ENCODE measurements around the gene ENTPD1.
"Not testable (repeated sequence)": the region's sequence is repeated elsewhere in the genome, so short reads cannot be mapped to it uniquely, and the experiment has no call there.

The ENTPD1 gene

GRCh38 chr10:95770084-95770720 lies 14.2 kb downstream of the ENTPD1 start:
- Histone ChIP-seq H4K91ac (ENCODE audit: low read depth, low read length, poor library complexity) (no peak overlapping the region), H3K4ac (ENCODE audit: low read length) (no peak overlapping the region), H3K23ac (ENCODE audit: low read depth, low read length, poor library complexity) (no peak overlapping the region), H2BK15ac (ENCODE audit: low read length) (no peak overlapping the region), H3K9ac (ENCODE audit: low read depth, low read length, poor library complexity) (no peak overlapping the region), H2AK5ac (ENCODE audit: low read depth, low read length) (no peak overlapping the region), H3K4me1 (ENCODE audit: control insufficient read depth in 2 of 2, insufficient read depth in 1 of 2, low read depth in 1 of 2, low read length in 2 of 2) (no peaks in the 10 kb centered on the region), H3K36me3 (replicated peaks in 1 of 2; ENCODE audit: control insufficient read depth in 2 of 2, insufficient read depth in 2 of 2, low read length in 2 of 2) (no peaks in the 10 kb centered on the region), H2AFZ (ENCODE audit: low read length) (no peak overlapping the region), H3K27ac (replicated peaks; ENCODE audit: low read length) (no peak overlapping the region), H2BK12ac (ENCODE audit: low read length) (no peak overlapping the region), H3K4me3 (ENCODE audit: low read length in 2 of 2) (no peak overlapping the region), H2BK120ac (ENCODE audit: low read depth, low read length) (no peak overlapping the region), H3K79me1 (ENCODE audit: low read depth, low read length) (no peaks in the 10 kb centered on the region), H4K8ac (ENCODE audit: low read depth, low read length) (no peak overlapping the region), H3K27me3 (ENCODE audit: control insufficient read depth in 3 of 3, insufficient read depth in 3 of 3, low read depth in 1 of 3, low read length in 3 of 3) (no peaks in the 10 kb centered on the region), H3K9me3 (replicated peaks in 1 of 2; ENCODE audit: control insufficient read depth in 2 of 2, insufficient read depth in 1 of 2, low read depth in 1 of 2, low read length in 2 of 2) (no peaks in the 10 kb centered on the region), H2BK5ac (ENCODE audit: low read length) (no peak overlapping the region), H3K14ac (ENCODE audit: low read length) (no peak overlapping the region), H3K4me2 (ENCODE audit: insufficient read depth, low read length, poor library complexity, severe bottlenecking) (no peak overlapping the region), H3K18ac (ENCODE audit: low read length) (no peak overlapping the region)
- no peak for DNase-seq (ENCODE audit: low spot score)
- WGBS, 2 donors (ENCODE audit: extremely low coverage in 2 of 2, insufficient read length in 2 of 2, insufficient replicate concordance in 1 of 2) = no CpG with 5 or more reads among the region's 4 CpGs

DNA sequence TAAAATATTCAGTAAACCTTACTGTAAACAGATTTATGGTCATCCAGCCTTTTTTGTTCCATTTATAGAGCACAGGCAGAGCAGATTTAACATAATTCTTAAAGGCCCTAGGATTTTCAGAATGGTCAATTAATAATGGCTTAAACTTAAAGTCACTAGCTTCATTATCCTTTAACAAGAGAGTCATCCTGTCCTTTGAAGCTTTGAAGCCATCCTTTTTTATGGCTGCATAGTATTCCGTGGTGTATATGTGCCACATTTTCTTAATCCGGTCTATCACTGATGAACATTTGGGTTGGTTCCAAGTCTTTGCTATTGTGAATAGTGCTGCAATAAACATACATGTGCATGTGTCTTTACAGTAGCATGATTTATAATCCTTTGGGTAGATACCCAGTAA lies 17.5 kb downstream of the ENTPD1 start:
- H2AK5ac ChIP-seq (ENCODE audit: low read depth, low read length); H2BK5ac ChIP-seq (ENCODE audit: low read length); H3K23ac ChIP-seq (ENCODE audit: low read depth, low read length, poor library complexity); H3K14ac ChIP-seq (ENCODE audit: low read length); H2AFZ ChIP-seq (ENCODE audit: low read length); H3K4me1 ChIP-seq (ENCODE audit: control insufficient read depth in 2 of 2, insufficient read depth in 1 of 2, low read depth in 1 of 2, low read length in 2 of 2); H4K91ac ChIP-seq (ENCODE audit: low read depth, low read length, poor library complexity); H3K9ac ChIP-seq (ENCODE audit: low read depth, low read length, poor library complexity); DNase-seq (ENCODE audit: low spot score); H3K9me3 ChIP-seq (replicated peaks in 1 of 2; ENCODE audit: control insufficient read depth in 2 of 2, insufficient read depth in 1 of 2, low read depth in 1 of 2, low read length in 2 of 2); H3K4me2 ChIP-seq (ENCODE audit: insufficient read depth, low read length, poor library complexity, severe bottlenecking); H3K79me1 ChIP-seq (ENCODE audit: low read depth, low read length); H3K27me3 ChIP-seq (ENCODE audit: control insufficient read depth in 3 of 3, insufficient read depth in 3 of 3, low read depth in 1 of 3, low read length in 3 of 3); H3K27ac ChIP-seq (replicated peaks; ENCODE audit: low read length); H3K4me3 ChIP-seq (ENCODE audit: low read length in 2 of 2); H2BK12ac ChIP-seq (ENCODE audit: low read length); H4K8ac ChIP-seq (ENCODE audit: low read depth, low read length); H2BK15ac ChIP-seq (ENCODE audit: low read length); H3K36me3 ChIP-seq (replicated peaks in 1 of 2; ENCODE audit: control insufficient read depth in 2 of 2, insufficient read depth in 2 of 2, low read length in 2 of 2); H2BK120ac ChIP-seq (ENCODE audit: low read depth, low read length); H3K18ac ChIP-seq (ENCODE audit: low read length); H3K4ac ChIP-seq (ENCODE audit: low read length): not testable (repeated sequence)
- no CpG with 5 or more reads among the region's 2 CpGs for WGBS, 2 donors (ENCODE audit: extremely low coverage in 2 of 2, insufficient read length in 2 of 2, insufficient replicate concordance in 1 of 2)

DNA sequence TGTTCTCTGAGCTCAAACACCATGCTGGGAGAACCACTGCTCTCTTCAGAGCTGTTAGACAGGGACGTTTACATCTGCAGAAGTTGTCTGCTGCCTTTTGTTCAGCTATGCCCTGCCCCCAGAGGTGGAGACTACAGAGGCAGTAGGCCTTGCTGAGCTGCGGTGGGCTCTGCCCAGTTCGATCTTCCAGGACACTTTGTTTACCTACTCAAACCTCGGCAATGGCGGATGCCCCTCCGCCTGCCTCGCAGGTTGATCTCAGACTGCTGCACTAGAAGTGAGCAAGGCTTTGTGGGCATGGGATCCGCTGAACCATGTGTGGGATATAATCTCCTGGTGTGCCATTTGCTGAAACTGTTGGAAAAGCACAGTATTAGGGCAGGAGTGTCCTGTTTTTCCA lies 21.7 kb downstream of the ENTPD1 start:
- H4K8ac ChIP-seq (ENCODE audit: low read depth, low read length); H3K9ac ChIP-seq (ENCODE audit: low read depth, low read length, poor library complexity); H3K27ac ChIP-seq (replicated peaks; ENCODE audit: low read length); H4K91ac ChIP-seq (ENCODE audit: low read depth, low read length, poor library complexity); H3K36me3 ChIP-seq (replicated peaks in 1 of 2; ENCODE audit: control insufficient read depth in 2 of 2, insufficient read depth in 2 of 2, low read length in 2 of 2); H3K27me3 ChIP-seq (ENCODE audit: control insufficient read depth in 3 of 3, insufficient read depth in 3 of 3, low read depth in 1 of 3, low read length in 3 of 3); H3K9me3 ChIP-seq (replicated peaks in 1 of 2; ENCODE audit: control insufficient read depth in 2 of 2, insufficient read depth in 1 of 2, low read depth in 1 of 2, low read length in 2 of 2); H3K23ac ChIP-seq (ENCODE audit: low read depth, low read length, poor library complexity); H3K4me3 ChIP-seq (ENCODE audit: low read length in 2 of 2); H3K14ac ChIP-seq (ENCODE audit: low read length); H3K79me1 ChIP-seq (ENCODE audit: low read depth, low read length); H2BK120ac ChIP-seq (ENCODE audit: low read depth, low read length); DNase-seq (ENCODE audit: low spot score); H3K4me2 ChIP-seq (ENCODE audit: insufficient read depth, low read length, poor library complexity, severe bottlenecking); H2BK12ac ChIP-seq (ENCODE audit: low read length); H3K4ac ChIP-seq (ENCODE audit: low read length); H2BK5ac ChIP-seq (ENCODE audit: low read length); H3K18ac ChIP-seq (ENCODE audit: low read length); H2AFZ ChIP-seq (ENCODE audit: low read length); H2AK5ac ChIP-seq (ENCODE audit: low read depth, low read length); H2BK15ac ChIP-seq (ENCODE audit: low read length); H3K4me1 ChIP-seq (ENCODE audit: control insufficient read depth in 2 of 2, insufficient read depth in 1 of 2, low read depth in 1 of 2, low read length in 2 of 2): not testable (repeated sequence)
- WGBS, 2 donors (ENCODE audit: extremely low coverage in 2 of 2, insufficient read length in 2 of 2, insufficient replicate concordance in 1 of 2) = no CpG with 5 or more reads among the region's 8 CpGs

DNA sequence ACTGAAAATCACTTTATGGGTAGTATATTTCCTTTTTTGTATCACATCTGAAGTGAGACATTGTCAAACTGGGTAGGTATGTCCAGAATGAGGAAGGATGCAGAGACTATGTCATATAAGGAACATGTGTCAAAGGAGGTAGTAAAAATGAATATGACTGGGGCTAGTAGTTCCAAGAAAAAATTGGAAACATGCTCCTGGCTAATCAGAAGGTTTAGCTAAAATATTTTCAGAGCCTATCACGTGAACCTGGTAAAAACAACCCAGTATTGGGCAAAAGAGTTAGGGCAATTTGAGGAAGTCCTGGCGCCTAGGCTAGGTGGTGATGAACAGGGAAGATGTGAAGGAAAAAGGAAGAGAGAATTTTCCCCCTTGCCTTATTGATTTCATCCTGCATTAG lies 26.4 kb downstream of the ENTPD1 start:
- Histone ChIP-seq H3K23ac (ENCODE audit: low read depth, low read length, poor library complexity) (no peak overlapping the region), H2AFZ (ENCODE audit: low read length) (no peak overlapping the region), H3K9ac (ENCODE audit: low read depth, low read length, poor library complexity) (no peak overlapping the region), H3K79me1 (ENCODE audit: low read depth, low read length) (no peaks in the 10 kb centered on the region), H2BK15ac (ENCODE audit: low read length) (no peak overlapping the region), H2BK5ac (ENCODE audit: low read length) (no peak overlapping the region), H3K18ac (ENCODE audit: low read length) (no peak overlapping the region), H3K4me3 (ENCODE audit: low read length in 2 of 2) (no peak overlapping the region), H3K4me2 (ENCODE audit: insufficient read depth, low read length, poor library complexity, severe bottlenecking) (no peak overlapping the region), H3K27ac (replicated peaks; ENCODE audit: low read length) (no peak overlapping the region), H2BK120ac (ENCODE audit: low read depth, low read length) (no peak overlapping the region), H3K9me3 (replicated peaks in 1 of 2; ENCODE audit: control insufficient read depth in 2 of 2, insufficient read depth in 1 of 2, low read depth in 1 of 2, low read length in 2 of 2) (no peaks in the 10 kb centered on the region), H3K27me3 (ENCODE audit: control insufficient read depth in 3 of 3, insufficient read depth in 3 of 3, low read depth in 1 of 3, low read length in 3 of 3) (peaks cover 0 to 8% (median 0%) of the 10 kb centered on the region in 3 experiments), H2BK12ac (ENCODE audit: low read length) (no peak overlapping the region), H4K8ac (ENCODE audit: low read depth, low read length) (no peak overlapping the region), H3K36me3 (replicated peaks in 1 of 2; ENCODE audit: control insufficient read depth in 2 of 2, insufficient read depth in 2 of 2, low read length in 2 of 2) (no peaks in the 10 kb centered on the region), H3K4me1 (ENCODE audit: control insufficient read depth in 2 of 2, insufficient read depth in 1 of 2, low read depth in 1 of 2, low read length in 2 of 2) (peaks cover 0 to 6% of the 10 kb centered on the region in 2 donors), H3K4ac (ENCODE audit: low read length) (no peak overlapping the region), H4K91ac (ENCODE audit: low read depth, low read length, poor library complexity) (no peak overlapping the region), H3K14ac (ENCODE audit: low read length) (no peak overlapping the region), H2AK5ac (ENCODE audit: low read depth, low read length) (no peak overlapping the region)
- no peak for DNase-seq (ENCODE audit: low spot score)
- WGBS, 2 donors (ENCODE audit: extremely low coverage in 2 of 2, insufficient read length in 2 of 2, insufficient replicate concordance in 1 of 2) = no CpG with 5 or more reads among the region's 2 CpGs
